HG03460 (cell line): ENCODE results near the gene CTTNBP2NL.

Source experiments
- ATAC-seq: cut with Tn5 transposase; IDR thresholded peaks from one replicate; pipeline ENCODE4 v1.9.1; 2021; ENCODE audit not compliant: unreplicated experiment

CTTNBP2NL gene, protein sequence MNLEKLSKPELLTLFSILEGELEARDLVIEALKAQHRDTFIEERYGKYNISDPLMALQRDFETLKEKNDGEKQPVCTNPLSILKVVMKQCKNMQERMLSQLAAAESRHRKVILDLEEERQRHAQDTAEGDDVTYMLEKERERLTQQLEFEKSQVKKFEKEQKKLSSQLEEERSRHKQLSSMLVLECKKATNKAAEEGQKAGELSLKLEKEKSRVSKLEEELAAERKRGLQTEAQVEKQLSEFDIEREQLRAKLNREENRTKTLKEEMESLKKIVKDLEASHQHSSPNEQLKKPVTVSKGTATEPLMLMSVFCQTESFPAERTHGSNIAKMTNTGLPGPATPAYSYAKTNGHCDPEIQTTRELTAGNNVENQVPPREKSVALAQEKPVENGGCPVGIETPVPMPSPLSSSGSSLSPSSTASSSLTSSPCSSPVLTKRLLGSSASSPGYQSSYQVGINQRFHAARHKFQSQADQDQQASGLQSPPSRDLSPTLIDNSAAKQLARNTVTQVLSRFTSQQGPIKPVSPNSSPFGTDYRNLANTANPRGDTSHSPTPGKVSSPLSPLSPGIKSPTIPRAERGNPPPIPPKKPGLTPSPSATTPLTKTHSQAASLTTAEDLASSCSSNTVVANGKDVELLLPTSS

DNA sequence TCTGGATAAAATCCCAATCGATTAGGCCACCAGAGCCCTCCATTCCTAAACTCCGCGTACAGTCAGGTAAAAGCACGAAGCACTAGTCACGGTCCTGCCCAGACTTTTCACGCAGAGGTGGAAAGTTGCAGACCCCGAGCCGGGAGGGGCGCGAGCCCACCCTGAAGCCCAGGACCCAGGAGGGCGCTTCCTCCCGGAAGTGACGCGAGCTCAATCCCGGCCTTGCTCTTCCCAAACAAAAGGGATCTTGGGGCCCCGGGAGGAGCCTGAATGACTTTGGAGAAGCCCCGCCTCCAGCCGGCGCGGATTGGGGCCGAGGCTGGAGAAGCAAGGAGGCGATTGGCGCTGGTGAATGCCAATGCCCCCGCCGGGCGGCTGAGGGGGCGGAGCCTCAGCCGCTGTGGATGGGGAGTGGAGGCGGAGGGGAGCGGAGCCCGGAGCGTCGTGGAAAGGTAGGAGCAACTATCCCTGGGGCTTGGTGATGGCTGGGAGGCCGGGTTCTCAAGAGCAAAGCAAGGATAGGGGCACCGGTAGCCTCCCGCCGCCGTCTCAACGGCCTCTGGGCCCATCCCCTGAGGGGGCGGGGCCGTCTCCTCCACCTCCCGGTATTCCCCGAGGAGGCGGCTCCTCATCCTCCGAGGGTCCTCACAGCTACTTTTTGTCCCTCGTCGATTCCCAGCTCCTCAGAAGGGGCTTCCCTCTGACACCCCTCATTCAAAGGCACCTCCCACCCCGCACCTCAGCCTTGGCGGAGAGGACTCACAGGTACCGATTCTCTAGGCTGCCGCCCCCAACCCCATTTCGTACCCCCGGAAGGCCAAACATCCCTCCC is at the start of gene CTTNBP2NL:
Gene CTTNBP2NL, plus strand, starts transcription at position 394 of the 832 bp plus-strand sequence. CDS start 19,952 bp downstream, outside the sequence.
- peak; percentile 71 for ATAC-seq

DNA sequence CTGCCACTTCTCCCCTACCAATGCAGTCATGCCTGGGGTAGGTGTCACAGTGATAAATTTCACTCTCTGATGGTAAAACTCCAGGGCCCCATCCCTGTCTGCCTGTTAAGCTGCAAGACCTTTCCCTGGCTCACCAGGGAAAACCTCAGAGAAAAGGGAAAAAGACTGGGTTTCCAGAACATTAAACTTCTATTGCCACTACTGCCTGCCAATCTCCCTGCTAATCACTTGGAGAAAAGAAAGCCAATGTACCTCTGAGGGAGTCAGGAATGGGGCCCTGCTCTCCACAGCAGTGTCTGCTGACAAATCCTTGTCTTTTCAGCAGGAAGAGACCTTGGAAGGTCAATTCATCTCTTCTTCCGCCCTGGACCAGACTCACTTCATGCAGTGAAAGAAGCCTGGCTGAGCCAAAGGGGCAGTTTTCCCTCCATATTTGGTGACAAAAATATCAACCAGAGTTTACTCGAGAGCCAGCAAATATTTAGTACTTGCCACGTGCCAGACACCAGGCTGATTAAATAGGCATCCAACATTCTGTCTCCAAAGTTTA is 49.1 kb upstream of the CTTNBP2NL start:
- ATAC-seq, result no peak

DNA sequence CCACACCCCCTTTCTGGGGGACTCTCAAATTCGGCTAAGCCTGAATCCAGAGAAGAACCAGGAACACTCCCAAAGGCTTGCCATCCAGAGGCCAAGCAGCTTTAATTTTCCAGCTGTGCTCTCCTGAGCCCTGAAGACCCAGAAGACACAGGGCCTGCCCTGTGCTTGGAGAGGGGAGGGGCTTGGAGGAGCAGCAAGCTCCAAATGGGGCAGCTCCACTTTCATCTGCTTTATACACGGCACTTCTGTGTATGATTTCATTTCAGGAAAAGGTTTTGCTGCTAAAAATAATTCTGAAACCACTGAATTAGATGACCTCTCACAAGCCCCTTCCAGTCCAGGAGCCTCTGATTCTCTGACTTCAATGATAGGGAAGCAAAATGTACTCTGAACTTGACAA is 39.2 kb upstream of the CTTNBP2NL start:
- no peak for ATAC-seq

DNA sequence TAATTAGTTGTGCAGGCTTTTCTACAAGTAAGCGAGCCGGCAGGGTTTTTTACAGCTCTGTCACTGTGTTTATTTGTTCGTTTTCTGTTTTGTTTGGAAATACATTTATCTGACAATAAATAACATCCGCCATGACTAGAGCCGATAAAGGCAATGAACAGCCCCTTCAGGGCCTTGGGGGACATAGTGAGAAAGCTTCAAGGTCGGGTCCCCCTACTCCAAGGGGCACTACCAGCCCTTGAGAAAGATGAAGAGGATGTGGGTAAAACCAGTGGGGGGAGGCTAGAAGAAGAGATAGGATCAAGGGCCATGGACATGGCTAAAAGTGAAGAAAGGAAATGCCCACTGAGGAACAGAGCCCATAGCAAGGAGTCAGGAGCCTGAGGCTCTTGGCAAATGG is 38.5 kb upstream of the CTTNBP2NL start:
- no peak for ATAC-seq

DNA sequence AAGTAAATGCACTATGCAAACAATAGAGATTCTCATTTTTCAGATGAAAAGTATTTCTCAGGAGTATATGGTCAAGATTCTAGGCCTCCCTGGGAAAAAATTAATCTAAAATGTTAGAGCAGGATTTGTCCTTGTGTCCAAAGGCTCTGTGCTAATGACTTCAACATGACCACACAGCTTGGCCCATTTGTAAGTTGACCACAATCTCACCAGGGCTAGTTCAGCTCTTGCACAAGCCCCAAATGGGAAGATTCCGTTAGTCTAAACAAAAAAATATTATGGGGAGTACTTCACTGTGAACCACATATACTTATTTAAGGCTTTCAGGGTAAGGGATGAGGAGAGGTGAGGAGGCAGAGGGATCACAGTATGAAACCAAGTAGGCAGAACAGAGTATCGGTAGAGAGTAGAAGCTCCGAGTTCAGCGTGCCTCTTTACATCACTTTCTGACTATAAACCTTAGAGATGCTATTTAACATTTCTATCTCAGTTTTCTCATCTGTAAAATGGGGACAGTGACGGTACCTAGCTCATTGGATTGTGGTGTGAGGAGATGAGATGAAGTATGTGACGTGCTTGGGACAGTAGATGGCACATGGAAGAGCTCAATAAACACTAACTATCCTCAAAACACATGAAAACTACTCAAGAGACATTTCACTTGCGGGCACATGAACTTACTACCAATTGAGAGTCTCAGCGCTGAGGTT is 37.8 kb upstream of the CTTNBP2NL start:
- ATAC-seq, result no peak

DNA sequence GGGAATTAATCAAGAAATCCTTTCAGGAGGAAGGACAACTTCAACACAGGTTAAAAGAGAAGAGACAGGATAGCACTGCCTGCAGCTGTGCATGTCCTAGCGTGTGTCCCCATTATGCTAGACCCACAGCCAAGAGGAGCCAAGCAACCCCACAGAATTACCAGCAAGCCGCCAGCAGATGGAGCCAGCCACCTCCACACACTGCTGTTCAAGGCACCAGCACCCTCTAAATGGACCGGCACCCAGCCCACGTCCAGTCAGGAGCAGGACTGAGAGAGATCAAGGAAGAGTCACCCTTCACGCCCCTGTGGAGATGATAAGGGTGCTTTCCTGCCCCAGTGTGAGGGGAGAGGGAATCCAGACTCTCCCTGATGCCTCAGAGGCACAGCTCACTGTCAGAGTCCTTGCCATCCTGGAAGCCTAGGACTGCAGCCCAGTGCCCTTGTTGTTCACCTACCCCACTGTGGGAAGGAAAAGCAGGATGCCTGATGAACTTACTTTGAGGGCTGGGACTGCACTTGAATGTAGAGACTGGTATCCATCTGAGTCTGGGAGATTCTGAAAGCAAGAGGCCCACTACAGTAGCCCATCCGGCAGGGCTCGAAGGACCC is 37.1 kb upstream of the CTTNBP2NL start:
- ATAC-seq, result no peak

DNA sequence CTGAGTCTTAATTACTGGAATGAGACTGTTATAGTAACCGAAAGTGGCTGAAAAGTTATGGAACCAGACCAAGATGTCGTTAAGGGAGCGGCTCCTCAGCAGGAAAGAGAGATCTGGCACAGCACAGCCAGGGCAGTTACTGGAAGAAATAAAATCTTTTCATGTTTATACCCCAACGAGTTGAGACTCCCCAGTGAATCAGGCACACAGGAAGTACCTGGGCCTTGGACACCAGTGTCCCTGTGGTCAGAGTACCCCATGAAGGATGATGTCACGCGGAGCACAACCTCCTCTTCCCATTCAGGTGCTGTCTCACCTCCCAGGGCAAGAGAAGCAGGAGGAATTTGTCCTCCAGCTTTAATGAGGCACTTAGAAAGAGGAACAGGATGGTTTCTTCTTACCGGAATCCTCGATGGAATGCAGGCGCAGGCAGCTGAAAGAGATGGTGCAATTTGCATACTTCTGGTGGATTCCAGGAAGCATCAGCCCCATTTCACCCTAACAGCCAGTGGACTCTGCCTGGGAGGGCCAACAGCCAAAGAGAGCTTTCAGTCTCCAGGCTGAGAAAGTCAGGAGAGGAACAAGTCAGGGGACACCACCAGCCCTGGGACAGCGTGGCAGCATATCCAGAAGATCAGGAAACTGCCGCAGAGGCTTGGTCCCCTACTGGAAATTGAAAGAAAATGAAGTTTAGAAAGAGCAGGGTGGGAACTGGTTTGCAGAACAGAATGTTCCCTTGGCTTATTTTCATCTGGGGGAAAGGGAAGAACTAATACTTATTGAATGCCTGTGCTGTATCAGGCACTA is 35.9 kb upstream of the CTTNBP2NL start:
- no peak for ATAC-seq

DNA sequence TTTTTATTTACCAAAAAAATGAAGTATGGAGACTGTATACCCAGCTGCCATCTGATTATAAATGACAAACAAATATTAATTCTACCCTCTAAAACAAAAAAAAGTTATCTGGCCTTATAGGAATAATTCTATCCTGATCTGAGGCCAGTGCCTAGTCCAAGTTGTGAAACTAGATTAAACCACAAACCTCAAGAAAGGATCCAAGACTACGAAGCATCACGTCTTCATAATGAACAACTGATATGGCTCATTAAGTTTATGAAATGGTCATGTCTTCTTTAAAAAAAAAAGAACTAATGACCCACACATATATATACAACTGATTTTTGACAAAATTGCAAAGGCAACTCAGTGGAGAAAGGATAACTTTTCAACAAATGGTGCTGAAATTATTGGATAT is 32.4 kb upstream of the CTTNBP2NL start:
- ATAC-seq, result no peak

DNA sequence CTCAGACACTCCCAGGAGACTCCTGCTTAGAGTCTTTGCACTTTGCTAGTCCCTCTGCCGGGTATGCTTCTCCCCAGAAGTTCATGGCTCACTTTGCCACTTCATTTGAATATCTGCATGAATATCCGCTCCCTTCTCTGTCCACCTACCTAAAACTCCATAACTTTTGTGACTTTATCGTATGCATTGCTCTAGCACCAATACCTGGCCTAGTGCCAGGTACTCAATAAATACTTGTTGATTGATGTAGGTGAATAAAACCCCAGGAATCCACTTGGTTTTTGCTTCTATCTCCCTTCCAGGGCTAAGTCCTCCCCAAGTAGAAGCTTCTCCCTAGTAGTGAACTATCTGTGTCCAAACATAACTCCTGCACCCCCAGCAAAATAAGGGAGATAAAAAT is 27.8 kb upstream of the CTTNBP2NL start:
- no peak for ATAC-seq

DNA sequence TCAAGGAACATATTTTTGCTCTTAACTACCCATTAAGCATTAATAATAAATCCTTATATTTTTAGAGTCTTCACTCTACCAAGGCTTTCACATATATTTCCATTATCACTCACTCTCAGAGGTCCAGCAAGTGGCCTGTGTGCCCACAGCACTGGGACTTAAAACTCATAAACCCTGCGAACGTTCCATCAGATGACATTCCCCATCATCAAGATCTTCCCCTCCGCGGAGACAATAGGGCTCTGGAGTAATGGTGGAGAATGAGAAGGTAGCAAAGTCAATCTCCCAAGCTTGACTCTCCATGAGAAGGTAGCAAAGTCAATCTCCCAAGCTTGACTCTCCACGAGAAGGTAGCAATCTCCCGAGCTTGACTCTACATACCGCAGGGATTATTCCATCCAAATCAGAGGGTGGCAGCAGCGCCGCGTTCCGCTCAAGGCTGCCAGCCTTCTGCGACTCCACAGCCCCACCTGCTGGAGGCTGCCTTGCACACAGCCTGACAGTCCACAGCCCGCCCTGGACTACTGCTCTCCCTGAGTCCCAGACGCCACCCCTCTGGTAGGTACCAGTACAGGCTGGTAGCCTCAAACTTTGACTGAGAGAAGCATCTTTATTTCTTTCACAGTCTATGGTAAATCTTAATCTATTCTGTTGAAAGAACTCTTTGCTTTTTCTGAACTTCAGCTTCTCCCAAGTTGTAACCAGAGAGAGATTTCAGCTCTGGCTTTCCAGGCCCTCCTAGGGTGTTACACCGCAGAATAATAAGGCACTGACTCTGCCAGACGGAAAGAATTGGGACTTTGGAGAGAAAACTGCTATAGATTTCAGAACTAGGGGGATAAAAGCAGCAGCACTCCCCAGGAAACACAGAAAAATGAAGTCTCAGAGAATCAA is 26.4 kb upstream of the CTTNBP2NL start:
- peak; percentile 91 for ATAC-seq

DNA sequence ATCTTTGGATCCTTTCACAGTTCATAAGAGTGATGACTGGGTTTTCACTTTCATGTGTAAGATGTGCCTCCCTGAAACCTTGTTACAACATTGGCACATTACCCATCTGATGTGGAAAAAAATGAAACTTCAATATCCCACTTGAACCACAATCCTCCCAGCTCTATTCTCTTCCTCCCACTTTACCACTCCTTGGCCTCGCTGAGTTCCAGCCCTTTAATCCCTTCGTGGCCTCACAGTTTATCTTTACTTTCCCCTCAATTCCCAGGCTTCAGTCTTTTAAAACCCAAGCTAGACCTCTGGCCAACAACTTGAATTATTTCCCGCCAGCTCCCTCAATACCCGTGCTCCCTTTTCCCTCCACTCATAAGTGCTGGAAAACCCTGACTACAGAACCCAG is 25.0 kb upstream of the CTTNBP2NL start:
- no peak for ATAC-seq

DNA sequence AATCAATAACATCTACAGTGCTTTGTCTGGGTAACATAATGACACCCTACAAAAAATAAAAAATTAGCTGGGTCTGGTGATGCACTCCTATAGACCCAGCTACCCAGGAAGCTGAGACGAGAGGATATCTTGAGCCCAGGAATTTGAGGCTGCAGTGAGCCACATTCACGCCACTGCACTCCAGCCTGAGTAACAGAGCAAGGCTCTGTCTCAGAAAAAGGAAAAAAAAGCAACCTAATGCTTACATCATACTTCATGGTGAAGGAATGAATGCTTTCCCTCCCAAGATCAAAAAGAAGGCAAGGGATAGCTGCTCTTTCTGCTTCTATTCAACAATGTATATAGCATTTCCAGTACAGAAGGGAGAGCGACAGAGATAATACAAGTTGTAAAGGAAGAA is 24.2 kb upstream of the CTTNBP2NL start:
- ATAC-seq, result no peak

DNA sequence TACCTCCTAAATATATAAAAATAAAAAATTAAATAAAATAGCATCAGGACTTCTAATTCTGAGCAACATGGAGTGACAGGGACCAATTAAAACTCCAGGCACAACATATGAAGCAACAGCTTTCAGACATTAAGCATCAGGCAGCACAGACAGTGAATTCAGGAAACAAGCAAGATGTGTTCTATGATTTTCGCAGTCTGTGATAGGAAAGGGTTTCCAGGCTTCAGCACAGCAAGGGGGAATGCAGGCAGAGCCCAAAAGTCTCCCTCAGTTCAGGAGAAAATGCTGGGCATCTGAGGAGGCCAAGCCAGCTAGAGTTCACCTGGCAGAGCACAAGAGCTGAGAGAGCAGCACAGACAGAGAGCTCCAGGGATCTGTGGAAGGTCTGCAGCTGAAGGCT is 22.2 kb upstream of the CTTNBP2NL start:
- ATAC-seq, result no peak

DNA sequence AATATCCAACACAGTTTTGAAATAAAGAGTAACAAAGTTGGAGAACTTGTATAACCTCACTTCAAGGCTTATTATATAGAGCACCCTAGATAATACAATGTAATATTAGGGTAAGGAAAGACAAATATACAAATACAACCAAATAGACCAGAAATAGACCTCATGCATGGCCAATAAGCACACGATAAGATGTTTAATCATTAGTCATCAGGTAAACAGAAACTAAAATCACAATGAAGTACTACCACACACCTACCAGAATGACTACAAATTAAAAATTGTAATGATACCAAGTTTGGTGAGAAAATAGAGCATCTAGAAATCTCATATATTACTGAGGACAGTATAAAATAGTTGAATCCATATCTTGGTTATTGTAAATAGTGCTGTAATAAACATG is 20.3 kb upstream of the CTTNBP2NL start:
- ATAC-seq, result no peak

DNA sequence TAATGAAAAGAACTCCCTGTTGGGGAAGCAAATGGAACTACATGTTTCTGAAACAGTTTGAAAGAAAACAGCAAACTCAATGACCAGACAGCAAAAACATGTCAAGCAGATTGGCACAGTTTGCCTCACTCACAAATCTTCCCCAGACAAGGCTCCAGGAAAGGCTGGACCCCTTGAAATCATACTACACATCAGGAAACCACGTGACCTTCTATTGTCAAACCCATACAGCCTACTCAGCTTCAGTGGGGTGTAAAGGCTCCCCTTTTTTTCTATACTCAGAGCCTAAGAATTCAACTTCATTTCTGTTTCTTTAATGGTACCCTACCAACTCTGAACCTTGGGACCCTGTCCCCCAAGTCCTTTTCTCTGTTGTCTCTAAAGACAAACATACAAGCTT is 15.7 kb upstream of the CTTNBP2NL start:
- no peak for ATAC-seq

DNA sequence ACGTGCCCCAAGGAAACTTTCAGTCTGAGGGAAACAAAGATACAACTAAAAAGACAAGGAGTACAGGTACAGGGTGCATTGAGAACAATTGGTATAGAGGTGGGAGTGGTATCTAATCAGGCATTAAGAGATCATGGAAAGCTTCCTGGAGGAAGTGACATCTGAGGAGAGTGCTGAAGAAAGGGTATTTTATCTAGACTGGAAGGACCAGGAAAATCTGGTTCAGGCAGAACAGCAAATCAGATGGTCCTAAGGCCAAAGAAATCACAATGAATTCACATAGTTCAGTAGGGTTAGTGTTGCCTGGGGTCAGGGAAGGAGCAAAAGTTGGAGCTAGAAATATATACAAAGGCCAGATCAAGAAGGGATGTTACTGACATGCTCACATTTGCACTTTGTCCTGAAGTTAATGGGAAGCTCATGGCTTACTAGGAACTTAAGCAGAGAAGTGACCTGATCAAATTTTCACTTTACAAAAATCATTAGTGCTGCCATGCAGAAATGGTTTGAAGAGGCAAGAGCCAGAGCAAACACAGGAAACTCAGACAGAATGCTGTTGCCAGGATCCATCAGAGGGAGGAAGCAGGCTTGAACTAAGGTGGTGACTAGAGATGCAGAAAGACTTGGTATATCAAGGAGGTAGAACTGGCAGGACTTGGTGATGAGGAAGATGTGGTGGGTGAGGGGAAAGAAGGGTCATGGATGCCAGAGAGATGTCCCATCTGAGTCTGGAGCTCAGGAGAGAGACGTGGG is 14.5 kb upstream of the CTTNBP2NL start:
- ATAC-seq, result no peak

DNA sequence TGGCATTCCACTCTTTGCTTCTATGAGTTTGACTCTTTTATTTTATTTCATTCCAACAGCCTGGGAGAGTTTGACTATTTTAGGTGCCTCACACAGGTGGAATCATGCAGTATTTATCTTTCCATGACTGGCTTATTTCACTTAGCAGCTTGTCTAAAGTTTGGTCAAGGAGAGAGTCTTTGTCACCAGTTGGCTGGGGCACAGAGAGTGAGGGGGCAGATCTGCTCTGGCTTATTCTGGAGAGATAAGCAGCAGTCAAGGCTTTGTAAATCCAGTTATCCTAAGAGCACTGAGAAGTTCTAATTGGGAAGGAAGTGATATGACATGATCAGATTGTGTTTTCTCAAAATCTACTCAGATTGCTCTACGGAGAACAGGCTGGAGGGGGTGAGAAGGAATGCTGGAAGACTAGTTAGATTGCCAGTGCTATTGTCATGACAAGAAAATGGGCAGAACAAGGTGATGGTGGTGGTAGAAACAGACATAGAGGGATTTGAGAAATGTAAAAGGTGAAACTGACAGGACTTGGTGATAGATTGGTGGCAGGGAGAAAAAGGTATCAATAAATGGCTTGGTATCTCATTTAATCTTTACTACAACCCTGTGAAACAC is 12.1 kb upstream of the CTTNBP2NL start:
- ATAC-seq, result no peak
